GM18873 (cell line): ENCODE measurements around the gene RPS6KA2.
A peak's percentile ranks its signal among the peaks of the same experiment; 100 is the strongest.
"Not testable (repeated sequence)": the region's sequence is repeated elsewhere in the genome, so short reads cannot be mapped to it uniquely, and the experiment has no call there.

Experiments used
- ATAC-seq: cut with Tn5 transposase; IDR thresholded peaks from one replicate; pipeline ENCODE4 v1.9.1; 2021; ENCODE audit warnings: mild to moderate bottlenecking, moderate library complexity, moderate number of reproducible peaks; ENCODE audit not compliant: unreplicated experiment, low FRiP score

RPS6KA2 gene

DNA sequence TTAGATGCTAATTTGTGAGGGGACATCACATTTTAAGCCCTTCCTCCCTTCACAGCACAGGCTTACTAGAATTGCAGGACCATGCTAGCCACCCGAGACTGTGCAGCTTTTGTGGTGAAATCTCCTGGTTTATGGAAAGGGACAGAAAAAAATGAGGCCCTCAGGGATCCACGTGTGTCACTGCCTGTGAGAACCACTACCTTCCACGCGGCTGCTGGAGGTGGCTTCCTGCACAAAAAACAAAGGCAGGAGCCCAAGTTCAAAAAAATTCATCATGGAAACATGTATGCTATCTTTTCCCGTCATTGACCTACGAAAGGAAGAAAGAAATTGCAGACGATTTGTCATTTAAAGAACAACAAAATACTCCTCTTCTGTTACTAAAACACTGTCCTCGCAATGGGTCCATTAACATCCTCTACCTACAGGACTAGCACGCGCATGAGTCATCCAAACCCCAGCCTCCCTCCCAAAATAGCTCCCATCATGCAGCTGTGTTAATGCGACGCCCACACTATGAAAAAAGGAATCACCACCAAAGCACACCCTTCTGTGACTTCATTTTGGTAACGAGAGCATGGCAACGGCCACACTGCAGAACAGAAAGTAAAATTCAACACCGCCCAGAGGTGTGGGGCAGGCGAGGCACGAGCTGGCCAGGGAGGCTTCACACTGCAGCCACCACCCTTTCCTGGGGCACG lies 86.3 kb downstream of the RPS6KA2 start:
- peak; percentile 93 for ATAC-seq

DNA sequence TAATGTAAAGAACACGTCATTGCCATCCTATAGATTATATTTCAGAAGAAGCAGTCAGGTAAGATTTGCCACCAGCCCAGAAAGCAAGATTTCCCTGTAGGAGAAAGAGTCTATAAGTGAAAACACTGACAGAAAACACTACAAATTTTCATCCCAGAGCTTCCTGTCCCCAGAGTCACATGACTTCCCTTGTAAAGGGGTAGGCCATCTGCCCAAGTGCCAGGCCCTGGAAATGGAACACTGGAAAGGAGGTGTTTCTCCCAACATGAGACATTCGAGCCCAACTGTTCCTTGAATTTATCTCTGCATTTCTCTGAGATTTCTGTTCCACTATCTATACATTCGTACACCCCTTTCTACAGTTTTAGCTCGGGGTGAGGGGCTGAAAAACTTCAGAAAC lies 87.5 kb downstream of the RPS6KA2 start:
- ATAC-seq: no peak

DNA sequence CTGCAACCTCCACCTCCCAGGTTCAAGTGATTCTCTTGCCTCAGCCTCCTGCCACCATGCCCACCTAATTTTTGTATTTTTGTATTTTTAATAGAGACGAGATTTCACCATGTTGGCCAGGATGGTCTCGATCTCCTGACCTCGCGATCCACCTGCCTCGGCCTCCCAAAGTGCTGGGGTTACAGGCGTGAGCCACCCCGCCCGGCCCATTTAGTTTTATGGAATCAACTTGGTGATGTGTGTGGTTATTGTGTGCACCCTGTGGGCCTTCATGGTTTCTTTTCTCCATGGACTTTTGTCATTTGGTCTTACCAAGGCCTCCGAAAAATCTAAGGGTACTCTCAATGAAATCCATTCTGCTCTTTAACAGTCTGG lies 88.1 kb downstream of the RPS6KA2 start:
- not testable (repeated sequence) for ATAC-seq

DNA sequence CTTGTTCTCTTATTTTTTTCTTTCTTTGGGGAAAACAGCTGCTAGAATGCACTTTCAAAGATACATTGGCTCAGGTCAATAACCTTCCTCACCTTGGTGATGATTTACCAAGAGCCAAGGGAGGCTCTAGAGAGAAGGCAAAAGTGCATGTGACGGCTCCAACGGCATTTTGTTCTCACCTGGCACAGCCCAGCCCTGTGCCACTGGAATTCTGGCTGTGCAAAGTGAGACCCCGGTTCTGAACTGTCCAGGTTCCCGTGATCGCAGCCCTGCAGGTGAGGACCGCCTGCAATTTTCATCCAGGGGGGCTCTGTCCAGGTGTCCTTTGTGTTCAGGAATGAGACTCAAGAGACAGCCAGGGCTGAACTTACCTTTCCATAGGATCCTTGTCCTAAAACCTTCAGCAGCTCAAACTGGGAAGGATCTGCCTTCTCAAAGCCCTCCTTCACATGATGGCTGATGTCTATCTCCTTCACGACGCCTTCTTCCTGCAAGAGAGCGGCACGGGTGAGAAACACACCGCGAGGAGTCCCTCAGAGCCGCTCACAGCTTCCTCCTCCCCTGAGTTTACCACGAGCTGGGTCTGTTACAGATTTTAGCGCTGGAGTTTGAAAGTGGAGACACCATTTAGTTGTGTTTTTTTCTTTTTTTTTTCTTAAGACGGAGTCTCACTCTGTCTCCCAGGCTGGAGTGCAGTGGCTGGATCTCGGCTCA lies 88.6 kb downstream of the RPS6KA2 start:
- ATAC-seq: no peak

DNA sequence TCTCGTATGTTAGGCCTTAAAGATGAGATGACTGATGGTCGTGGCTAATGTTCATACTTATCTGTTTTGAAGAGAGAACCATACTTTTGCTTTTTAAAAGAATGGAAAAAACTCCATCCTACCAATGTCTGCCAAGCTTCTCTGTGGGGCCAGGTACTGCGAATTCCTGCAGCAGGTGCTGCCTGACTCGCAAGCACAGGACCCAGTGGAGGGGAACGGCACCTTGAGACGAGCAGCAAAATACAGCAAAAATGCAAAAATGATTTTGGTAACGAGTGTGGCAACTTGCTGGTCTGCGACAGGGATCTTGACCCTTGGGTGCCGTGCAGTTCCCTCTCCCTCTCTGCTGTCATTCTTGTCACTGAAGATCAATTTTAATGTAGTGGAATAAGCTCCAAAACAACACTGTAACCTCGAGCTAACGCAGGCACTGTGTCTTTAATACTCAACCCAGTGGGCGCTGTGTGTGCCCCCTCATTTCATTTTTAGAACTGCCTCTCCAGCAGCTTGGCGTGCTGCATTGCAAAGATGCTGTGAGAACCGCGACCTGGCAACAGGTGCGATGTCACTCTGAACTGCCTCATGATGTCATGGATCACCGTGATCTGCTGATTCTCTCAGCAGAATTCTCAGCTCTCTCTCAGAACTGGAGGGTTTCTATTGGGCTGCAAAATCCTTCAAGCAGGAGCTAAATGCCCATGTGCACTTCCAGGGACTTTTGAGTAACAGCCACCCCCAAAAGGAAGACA lies 92.2 kb downstream of the RPS6KA2 start:
- no peak for ATAC-seq

DNA sequence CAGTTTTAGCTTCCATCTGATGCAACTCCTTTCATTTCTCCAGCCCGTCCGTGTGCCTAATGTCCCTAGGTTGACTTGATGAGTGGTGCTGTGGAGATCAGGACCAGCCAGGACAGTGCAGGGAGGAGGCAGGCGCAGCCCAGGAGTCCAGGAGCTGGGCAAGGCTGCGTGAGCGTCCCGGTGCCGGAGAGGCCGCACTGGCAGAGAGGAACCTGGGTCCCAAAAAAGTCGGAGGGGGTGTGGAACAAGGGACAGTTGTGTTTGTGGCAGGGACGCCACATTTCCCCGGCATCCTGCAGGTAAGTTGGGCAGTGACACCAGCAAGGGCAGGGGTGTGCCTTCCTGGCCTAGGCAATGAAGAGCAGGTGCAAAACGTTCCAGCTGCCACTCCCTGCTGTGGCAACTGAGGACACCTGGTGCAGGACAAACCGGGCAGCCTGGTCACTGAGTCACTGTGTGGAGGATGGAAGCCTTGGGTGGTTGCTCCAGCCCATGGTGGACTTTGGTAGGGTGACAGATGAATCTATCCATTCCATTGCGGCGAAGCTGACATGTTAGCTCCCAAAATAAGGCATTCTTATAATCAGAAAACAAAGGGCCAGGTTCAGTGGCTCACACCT lies 93.7 kb downstream of the RPS6KA2 start:
- ATAC-seq: no peak

DNA sequence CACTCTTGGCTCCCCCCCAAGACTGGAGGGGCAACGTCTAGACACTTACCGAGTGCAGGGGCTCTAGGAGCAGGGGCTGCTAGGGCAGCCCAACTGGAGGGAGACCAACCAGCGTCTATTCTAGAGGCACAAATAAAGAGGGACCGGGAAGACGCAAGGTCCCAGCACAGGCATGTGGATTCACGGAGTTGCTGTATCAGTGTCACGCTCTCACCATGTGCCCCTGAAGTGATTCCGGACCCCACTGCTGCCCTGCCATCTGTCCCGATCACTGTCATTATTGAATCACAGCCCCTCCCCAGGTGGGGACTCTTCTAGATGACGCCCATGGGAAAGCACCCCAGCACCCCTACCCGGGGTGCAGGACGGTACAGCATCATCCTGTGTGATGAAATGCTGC lies 94.7 kb downstream of the RPS6KA2 start:
- ATAC-seq: no peak

DNA sequence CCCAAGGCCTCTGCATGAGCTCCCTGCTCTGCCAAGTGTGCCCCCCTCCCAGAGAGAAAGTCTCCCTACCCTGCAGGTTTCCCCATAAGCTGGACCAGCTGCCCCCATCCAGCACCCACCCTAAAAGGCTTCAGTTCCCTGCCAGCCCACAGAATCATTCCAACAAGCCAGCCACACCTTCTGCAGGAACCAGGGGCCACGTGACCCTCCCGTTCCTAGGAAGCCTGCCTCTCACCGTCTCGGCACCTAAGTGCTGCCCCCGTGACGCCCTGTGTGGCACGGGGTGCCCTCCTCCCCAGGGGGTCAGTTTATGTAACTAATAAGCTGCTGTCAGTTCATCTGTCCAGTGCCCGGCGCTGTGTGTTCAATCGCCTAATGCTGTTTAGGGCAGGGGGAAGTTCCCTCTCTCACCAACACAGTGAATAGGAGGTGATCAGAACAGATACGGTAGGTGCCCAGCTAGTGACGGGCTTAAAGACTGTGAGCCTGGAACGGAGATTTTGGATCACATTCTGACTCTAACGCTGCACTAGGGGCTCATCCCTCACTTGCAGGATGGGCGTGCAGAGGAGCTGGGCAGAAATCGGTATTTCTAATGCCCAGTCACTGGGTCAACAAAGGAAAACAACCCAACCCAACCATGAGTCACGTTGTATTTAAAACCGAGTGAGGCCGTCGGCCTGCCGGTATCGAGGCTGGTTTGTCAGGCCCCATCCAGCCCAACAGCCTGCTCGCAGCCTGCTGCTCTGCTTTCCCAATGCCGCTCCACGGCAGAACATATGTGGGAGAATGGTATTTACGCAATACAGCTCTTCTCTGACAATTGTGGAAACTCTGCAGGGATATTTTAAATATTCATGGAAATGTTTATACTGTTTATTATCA lies 96.6 kb downstream of the RPS6KA2 start:
- no peak for ATAC-seq

DNA sequence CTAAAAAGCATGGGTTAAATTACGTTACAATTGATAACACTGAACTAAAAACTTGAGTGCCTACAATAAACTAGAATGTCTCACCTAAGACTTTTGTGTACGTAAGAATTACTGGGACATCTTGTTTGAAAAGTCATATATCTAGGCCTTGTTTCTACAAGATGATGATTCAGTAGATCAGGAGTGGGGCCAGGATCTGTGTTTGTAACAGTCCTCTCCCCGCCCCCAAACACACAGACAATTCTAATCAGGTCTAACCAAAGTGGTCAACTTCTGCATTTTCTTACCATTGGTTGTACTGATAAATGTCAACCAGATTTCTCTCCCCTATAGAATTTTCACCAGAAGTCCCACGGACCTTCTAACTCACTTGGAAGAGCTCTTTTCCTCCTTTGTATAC lies 97.5 kb downstream of the RPS6KA2 start:
- ATAC-seq: no peak

DNA sequence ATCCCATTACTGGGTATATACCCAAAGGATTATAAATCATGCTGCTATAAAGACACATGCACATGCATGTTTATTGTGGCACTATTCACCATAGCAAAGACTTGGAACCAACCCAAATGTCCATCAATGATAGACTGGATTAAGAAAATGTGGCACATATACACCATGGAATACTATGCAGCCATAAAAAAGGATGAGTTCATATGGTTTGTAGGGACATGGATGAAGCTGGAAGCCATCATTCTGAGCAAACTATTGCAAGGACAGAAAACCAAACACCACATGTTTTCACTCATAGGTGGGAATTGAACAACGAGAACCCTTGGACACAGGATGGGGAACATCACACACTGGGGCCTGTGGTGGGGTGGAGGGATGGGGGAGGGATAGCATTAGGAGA lies 98.0 kb downstream of the RPS6KA2 start:
- not testable (repeated sequence) for ATAC-seq

DNA sequence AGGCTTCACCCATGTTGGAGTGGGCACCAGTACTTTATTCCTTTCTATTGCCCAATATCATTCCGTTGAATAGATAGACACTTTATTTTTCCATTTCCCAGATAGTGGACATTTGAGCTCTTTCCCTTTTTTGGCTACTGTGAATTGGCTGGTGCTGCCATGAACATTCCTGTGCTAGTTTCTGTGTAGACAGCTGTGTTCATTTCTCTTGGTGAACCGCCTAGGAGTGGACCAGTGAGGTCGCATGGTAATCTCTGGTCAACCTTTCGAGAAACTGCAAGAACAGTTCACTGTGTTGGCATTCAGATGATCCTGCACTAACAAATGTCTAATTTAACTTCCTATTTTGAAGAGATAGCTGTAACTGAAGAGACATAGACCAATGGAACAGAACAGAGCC lies 99.2 kb downstream of the RPS6KA2 start:
- no peak for ATAC-seq

DNA sequence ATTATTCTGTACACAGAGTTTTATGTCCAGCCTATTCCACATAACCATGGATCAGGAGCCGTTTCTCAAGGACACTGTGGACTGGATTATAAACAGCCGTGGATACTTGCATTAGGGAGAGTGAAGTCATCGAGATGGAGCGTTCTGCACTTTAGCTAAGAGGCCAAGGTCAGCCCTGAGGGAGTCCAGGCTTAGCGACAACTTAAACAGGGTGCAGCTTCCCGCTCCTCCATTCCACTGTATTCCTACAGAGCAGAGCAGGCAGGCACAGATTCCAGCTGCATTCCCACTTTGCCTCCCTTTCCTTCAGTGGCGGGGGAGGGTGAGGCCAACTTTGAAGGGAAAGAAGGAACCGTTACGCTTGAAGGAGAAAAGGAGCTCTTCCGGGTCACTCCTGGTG lies 100.1 kb downstream of the RPS6KA2 start:
- no peak for ATAC-seq

DNA sequence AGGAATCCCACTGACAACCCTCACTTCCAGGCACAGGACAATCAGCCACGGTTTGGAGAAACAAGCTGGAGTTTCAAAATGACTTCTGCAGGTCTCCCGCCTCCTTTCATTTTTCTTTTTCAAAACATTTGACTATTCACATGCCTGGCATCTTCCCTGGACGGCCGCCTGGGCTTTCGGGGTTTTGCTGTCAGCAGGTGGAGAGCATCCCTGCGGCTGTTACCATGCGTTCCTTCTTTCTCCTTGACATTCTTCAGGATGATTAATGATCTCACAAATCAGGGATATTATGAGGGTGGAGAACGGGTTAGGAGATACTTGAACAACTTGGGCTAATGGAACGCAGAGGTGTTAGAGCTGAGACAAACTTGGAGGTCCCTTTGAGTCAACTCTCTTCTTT lies 101.5 kb downstream of the RPS6KA2 start:
- no peak for ATAC-seq

DNA sequence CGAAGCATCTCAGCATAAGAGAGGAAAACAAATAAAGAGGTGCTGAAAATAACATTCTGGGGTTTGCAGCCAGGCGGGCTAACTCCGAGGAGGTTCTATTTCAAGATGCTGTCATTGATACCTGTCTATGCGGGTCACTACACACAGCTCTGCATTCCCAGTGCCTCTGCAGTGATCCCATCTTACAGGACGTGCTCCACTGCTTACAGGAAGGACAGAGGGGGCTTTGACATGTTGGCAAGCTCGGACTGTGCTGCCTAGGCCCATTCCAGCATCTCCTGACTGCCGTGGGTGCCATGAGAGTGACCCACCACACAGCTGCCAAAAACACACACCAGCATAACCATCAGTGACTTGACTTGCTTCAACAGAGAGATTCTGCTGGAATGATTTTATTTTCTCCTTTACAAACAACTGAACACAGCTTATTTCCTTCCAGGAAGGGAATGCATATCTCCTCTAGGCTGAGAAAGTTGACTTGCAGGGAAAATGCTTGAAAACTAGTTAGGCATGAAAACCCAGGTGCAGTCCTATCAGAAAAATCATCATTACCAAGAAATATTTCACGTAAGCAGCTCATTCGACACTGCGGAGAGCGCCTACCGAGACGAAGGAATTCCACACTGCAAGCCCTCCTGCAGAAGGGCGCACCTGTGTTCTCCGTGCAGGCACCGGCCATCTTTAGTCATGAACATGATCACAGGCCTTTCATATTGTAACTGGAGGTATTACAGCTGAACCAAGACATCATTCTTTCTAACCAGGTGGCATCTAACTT lies 103.1 kb downstream of the RPS6KA2 start:
- no peak for ATAC-seq

DNA sequence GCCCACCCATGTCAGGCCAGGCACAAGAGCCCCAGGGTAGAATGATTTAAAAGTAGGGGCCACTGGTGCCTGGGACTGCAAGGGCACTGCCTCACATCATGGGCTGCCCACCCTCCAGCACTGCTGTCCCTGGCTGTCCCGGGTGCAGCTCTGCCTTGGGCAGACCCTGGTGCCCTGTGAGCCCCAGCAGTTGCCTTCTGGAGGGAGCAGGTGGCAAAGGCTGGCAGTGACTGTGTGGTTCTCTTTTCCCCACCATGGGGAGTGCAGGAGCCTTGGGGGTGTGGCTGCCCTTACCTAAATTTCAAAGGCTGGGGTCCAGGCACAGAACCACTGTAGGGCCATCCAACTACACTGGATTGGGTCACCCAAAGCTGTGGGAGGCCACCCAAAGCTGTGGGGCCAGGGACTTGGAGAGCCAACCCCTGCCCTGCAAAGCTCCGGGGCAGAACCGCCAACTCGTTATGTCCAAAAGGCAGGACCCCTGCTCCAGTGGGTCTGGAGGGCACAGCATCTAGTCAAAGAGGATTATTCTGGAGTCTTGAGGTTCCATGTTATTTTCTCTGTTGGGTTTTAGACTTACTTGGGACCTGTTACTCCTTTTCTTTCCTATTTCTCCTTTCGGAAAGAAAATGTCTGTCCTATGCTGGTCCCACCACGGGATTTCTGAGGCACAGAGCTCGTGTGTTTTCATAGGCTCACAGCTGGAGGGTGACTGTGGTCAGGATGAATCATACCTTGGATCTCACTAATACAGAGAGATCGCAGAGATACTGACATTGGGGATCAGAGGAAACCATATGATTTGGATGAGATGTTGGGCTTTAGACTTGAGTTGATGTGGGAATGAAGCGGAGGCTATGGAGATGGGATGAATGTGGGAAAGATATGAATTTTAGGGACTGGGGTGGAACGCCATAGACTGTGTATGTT lies 105.9 kb downstream of the RPS6KA2 start:
- no peak for ATAC-seq

DNA sequence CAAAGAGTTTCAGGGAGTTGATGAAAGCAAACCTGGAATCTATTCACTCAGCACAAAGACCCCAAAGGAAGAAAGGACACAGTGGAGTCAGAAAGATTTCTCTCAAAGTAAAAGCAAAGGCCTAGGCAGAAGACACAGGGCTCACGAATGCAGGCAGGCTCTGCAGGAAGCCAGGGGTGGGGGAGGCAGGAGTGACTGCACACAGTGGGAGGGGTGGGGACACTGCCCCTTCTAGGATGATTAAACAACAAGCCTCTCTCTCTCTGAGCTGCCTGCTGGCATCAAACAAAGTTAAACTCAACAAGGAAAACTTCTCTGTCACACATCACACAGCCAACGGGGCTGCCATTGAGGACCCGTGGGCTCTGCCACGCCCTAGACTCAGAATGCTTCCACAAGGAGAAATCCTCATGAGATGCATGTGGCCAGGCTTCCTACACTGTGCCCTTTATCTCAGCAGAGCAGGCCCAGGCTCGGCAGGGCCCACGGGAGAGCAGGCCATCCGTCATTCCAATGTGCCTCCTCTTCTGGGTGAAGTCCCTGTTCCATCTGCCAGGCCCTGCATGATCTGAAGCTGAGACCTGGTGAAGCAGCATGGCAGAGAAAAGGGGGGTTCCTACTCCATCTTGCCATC lies 110.7 kb downstream of the RPS6KA2 start:
- no peak for ATAC-seq

DNA sequence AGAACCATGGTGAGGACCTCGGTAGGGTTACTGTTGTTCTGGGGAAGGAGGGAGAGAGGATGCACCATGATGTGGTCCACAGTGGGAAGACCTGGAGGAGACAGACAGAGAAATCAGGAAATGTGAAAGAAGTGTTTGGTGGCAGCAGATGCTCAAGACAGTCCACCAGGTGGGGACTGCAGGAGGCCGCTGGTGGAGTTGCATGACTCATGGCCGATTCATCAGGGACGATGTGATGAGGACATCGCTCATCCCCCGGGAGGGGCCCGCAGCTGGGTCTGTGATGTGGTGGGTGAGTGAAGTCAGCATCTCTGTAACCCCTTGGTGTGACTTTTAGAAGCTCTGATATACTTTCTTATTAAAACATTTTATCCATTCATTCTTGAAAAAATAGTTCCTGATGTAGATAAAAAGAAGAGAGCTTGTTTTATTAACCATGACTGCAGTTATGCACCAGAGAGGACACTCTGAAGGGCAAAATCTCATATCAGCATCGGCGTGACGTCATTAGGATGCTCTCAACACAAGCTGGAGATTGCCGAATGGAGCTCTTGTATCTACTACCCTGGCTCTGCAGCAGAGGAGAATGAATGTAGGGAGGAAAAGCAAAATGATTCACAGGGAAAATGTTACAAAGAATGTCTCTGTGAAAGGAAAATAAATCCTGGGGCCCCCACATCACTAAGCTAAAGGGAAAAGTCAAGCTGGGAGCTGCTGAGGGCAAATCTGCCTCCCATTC lies 111.8 kb downstream of the RPS6KA2 start:
- ATAC-seq: no peak
